Measurements from ENCODE around the gene UBE2H.

UBE2H gene

GRCh38 chr7:129883151-129883550 is 69.6 kb downstream of the UBE2H start:
- peaks cover 8% of the 10 kb centered on the region; the same call in 1 of the 2 replicates for H3K4me1 ChIP-seq (ENCODE audit: low read length)
- H3K36me3 ChIP-seq (replicated peaks; ENCODE audit: low read depth, low read length) = peaks cover 2% of the 10 kb centered on the region
- no peak overlapping the region for H3K4me2 ChIP-seq (ENCODE audit: low read length)
- no peak overlapping the region for H3K4me3 ChIP-seq (ENCODE audit: low read length)
- H3K27ac ChIP-seq (ENCODE audit: low read length) = no peak overlapping the region
- H4K20me1 ChIP-seq (ENCODE audit: insufficient read depth, low read length) = no peaks in the 10 kb centered on the region
- H3K9ac ChIP-seq (ENCODE audit: low read length) = no peak overlapping the region
- H3K27me3 ChIP-seq (ENCODE audit: low read depth, low read length) = no peaks in the 10 kb centered on the region
- TF ChIP-seq EZH2phosphoT487 (IDR thresholded peaks at IDR 0.05; ENCODE audit: low read depth) (no peak), CTCF (IDR thresholded peaks at IDR 0.05; ENCODE audit: low read depth, low read length) (no peak)
- H3K79me2 ChIP-seq (ENCODE audit: low read length) = no peaks in the 10 kb centered on the region
- no peaks in the 10 kb centered on the region for H3K9me3 ChIP-seq (ENCODE audit: insufficient read depth, low read length)
- H2AFZ ChIP-seq (ENCODE audit: low read depth, low read length) = no peak overlapping the region

DNA sequence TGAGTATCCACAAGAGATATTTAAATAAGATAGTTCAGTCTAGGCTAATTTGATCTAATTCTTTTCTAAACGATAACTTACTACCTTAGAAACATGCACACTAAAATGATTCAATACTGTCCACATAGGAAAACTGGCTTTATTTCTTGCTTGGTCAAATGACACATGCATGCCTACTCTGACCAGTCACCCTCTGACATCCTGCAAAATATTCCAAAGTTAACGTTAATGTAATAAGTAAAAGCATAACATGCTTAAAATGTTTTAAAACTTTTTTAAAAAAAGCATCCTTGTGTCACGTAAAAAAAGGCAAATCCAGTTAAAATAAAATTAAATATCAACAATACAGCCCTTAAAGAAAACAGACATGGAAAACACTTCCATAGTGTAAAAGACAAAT is 70.2 kb downstream of the UBE2H start:
- H3K79me2 ChIP-seq (ENCODE audit: low read length) = no peaks in the 10 kb centered on the region
- no peak overlapping the region for H3K4me2 ChIP-seq (ENCODE audit: low read length)

DNA sequence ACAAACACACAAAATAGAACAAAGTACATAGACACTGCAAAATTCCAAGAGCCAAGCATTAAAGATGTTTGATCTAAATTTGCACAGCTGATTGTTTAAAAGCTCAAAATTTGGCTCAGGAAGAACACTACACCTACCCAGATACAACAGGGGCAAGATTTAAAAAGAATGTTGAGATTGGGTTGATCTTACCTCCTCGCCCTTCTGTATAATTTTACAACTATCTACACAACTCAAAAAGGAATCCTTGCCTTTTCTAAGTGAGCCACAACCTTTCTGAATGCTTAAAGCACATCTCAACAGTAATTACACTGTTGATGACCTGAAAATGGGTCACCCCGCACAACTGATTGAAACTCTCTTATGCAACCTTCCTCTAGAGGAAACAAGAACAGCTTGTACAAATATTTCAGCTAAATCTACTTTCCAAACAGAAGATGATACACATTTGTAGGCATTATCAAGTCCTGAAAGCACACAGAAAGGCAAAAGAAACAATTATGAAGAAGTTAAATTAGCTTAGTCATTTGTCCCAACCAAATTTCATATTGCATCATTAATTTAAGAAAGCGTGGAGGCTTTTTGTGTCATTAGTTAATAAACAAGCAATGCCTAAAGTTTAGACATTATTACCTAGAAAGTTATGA is 75.5 kb downstream of the UBE2H start:
- Histone ChIP-seq H3K4me1 (ENCODE audit: low read length) (no peaks in the 10 kb centered on the region), H3K36me3 (replicated peaks; ENCODE audit: low read depth, low read length) (no peaks in the 10 kb centered on the region), H3K79me2 (ENCODE audit: low read length) (no peaks in the 10 kb centered on the region), H3K4me3 (ENCODE audit: low read length) (no peak overlapping the region), H3K4me2 (ENCODE audit: low read length) (no peak overlapping the region), H3K27ac (ENCODE audit: low read length) (no peak overlapping the region), H3K9ac (ENCODE audit: low read length) (no peak overlapping the region), H4K20me1 (ENCODE audit: insufficient read depth, low read length) (peaks cover 8% of the 10 kb centered on the region; the same call in 1 of the 2 replicates), H3K27me3 (ENCODE audit: low read depth, low read length) (no peaks in the 10 kb centered on the region), H2AFZ (ENCODE audit: low read depth, low read length) (no peak overlapping the region), H3K9me3 (ENCODE audit: insufficient read depth, low read length) (no peaks in the 10 kb centered on the region)
- TF ChIP-seq CTCF (IDR thresholded peaks at IDR 0.05; ENCODE audit: low read depth, low read length) (no peak), EZH2phosphoT487 (IDR thresholded peaks at IDR 0.05; ENCODE audit: low read depth) (no peak)

More for the DNA sequence above, 70.2 kb downstream of the UBE2H start:
- H2AFZ ChIP-seq (ENCODE audit: low read depth, low read length) = no peak overlapping the region
- H3K27ac ChIP-seq (ENCODE audit: low read length) = no peak overlapping the region
- no peaks in the 10 kb centered on the region for H3K9me3 ChIP-seq (ENCODE audit: insufficient read depth, low read length)
- no peaks in the 10 kb centered on the region for H4K20me1 ChIP-seq (ENCODE audit: insufficient read depth, low read length)
- TF ChIP-seq EZH2phosphoT487 (IDR thresholded peaks at IDR 0.05; ENCODE audit: low read depth) = no peak
- TF ChIP-seq CTCF (IDR thresholded peaks at IDR 0.05; ENCODE audit: low read depth, low read length) = no peak
- H3K27me3 ChIP-seq (ENCODE audit: low read depth, low read length) = no peaks in the 10 kb centered on the region
- H3K36me3 ChIP-seq (replicated peaks; ENCODE audit: low read depth, low read length) = peaks cover 2% of the 10 kb centered on the region
- no peak overlapping the region for H3K9ac ChIP-seq (ENCODE audit: low read length)
- no peak overlapping the region for H3K4me3 ChIP-seq (ENCODE audit: low read length)
- H3K4me1 ChIP-seq (ENCODE audit: low read length) = peaks cover 8% of the 10 kb centered on the region; the same call in 1 of the 2 replicates

DNA sequence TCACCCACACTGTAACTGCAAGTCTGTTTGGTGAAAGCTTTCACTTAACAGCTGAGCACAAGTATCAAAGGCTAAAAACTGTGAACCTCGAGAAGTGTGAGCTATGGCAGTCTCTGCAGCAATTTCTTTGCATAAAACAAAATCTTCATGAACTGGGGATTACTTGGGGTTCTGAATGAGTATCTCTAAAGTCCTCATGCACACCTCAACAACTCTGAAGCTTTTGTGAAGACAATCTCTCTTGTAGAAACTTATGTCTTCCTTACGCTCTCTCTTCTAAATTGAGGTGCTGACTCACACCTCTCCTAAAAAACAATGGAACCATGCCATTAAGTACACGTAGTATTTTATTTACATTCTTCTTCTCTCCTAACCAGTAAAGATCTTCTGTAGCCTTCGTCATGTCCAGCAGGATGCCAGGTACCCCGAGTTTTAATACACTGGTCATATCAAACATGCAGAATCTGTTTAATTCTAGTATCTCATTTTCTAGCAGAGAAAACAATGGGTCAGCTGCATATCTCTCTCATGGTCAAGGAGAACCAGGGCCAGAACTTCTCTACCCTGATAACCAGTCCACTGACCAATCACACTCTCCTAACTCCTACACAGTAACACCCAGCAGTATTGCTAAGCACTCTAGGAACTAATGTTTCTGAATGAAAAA is 76.9 kb downstream of the UBE2H start:
- Histone ChIP-seq H3K4me1 (ENCODE audit: low read length) (no peaks in the 10 kb centered on the region), H3K79me2 (ENCODE audit: low read length) (no peaks in the 10 kb centered on the region), H3K27ac (ENCODE audit: low read length) (no peak overlapping the region), H3K9ac (ENCODE audit: low read length) (no peak overlapping the region), H3K27me3 (ENCODE audit: low read depth, low read length) (no peaks in the 10 kb centered on the region), H3K4me3 (ENCODE audit: low read length) (no peak overlapping the region), H2AFZ (ENCODE audit: low read depth, low read length) (no peak overlapping the region), H3K9me3 (ENCODE audit: insufficient read depth, low read length) (no peaks in the 10 kb centered on the region), H3K4me2 (ENCODE audit: low read length) (no peak overlapping the region), H4K20me1 (ENCODE audit: insufficient read depth, low read length) (peaks cover 10% of the 10 kb centered on the region; the same call in 1 of the 2 replicates), H3K36me3 (replicated peaks; ENCODE audit: low read depth, low read length) (no peaks in the 10 kb centered on the region)
- TF ChIP-seq EZH2phosphoT487 (IDR thresholded peaks at IDR 0.05; ENCODE audit: low read depth) = no peak
- TF ChIP-seq CTCF (IDR thresholded peaks at IDR 0.05; ENCODE audit: low read depth, low read length) = no peak
